K562 (cell line): ENCODE results near the gene CCNC. TPM values are rescaled to one million over a fixed set of nuclear protein-coding genes. Genes with fewer than 3 reads are reported as not detected.
A peak's percentile ranks its signal among the peaks of the same experiment; 100 is the strongest.

Experiments
- ATAC-seq: fragments of 200-7000 bp; cut with Tn5 transposase; 3 replicates; pipeline ENCODE4 v1.9.1; 2020; ENCODE audit warnings: moderate library complexity
- BruUV-seq: library from RNA; stranded (reverse); fragments of 400-500 nt; replicated peaks from 2 replicates; lab custom pipeline; 2021; lab: Mats Ljungman, UMichigan
- CTCF ChIA-PET: fragments of 300-600 bp; formaldehyde crosslinking; extraction: SDS; loops from one replicate; lab custom pipeline; 2021; ENCODE audit warnings: low intra/inter-chr PET ratio; lab: Yijun Ruan, JAX
- POLR2A ChIA-PET: fragments of 300-600, 350-650 bp; sonication (Branson Sonifier 250); formaldehyde crosslinking; extraction: SDS; loops from one replicate; lab custom pipeline; 2021; ENCODE audit warnings: antibody characterized with exemption, inconsistent platforms; lab: Yijun Ruan, JAX
- DNase-seq, 4 experiments: peaks; one replicate each; pipeline versions ENCODE4 v3.0.0 to v3.0.0-alpha.2; 2011 to 2018; ENCODE audit warnings: low spot score in 3 of 4, mixed read lengths in 3 of 4; ENCODE audit errors: extremely low read depth in 1 of 4
- FAIRE-seq: peaks from 2 replicates; lab custom pipeline; 2011; peaks lifted over from hg19 to GRCh38; lab: Jason Lieb, UNC
- H2AFZ ChIP-seq: 2 replicates; pipeline ENCODE4 v1.6.0; 2011; ENCODE audit warnings: low read depth, low read length, control low read depth, inconsistent platforms
- H3K27ac ChIP-seq: fragments of 200-600 bp; 3 replicates; pipeline ENCODE4 v1.8.0; 2011; ENCODE audit warnings: low read depth, mild to moderate bottlenecking, control low read depth, inconsistent platforms, low read length, moderate library complexity, mixed read lengths; ENCODE audit errors: extremely low read depth
- H3K27me3 ChIP-seq, 2 experiments: fragments of 300-600 bp in 1 of 2; 2 replicates in 1 of 2; 3 replicates in 1 of 2; pipeline versions ENCODE4 v1.6.0 to v1.8.0; 2011; ENCODE audit warnings: inconsistent platforms in 2 of 2, low read length in 2 of 2, mild to moderate bottlenecking in 1 of 2, mixed read lengths in 1 of 2, moderate library complexity in 1 of 2; ENCODE audit not compliant: control insufficient read depth in 2 of 2, insufficient read depth in 2 of 2
- H3K36me3 ChIP-seq: fragments of 300-600 bp; 3 replicates; pipeline ENCODE4 v1.8.0; 2011; ENCODE audit warnings: mild to moderate bottlenecking, low read length, inconsistent platforms; ENCODE audit not compliant: control insufficient read depth, insufficient read depth
- H3K4me1 ChIP-seq, 2 experiments: fragments of 200-600 bp in 1 of 2; replicated peaks in 1 of 2; 2 replicates in 1 of 2; 3 replicates in 1 of 2; pipeline versions ENCODE4 v1.5.1 to v1.8.0; 2011; ENCODE audit warnings: inconsistent platforms in 2 of 2, low read length in 2 of 2, mild to moderate bottlenecking in 1 of 2, mixed read lengths in 1 of 2, moderate library complexity in 1 of 2; ENCODE audit not compliant: control insufficient read depth in 2 of 2, insufficient read depth in 2 of 2
- H3K4me2 ChIP-seq: 2 replicates; pipeline ENCODE4 v1.6.1; 2011; ENCODE audit warnings: low read length, control low read depth, inconsistent platforms, mixed read lengths; ENCODE audit not compliant: insufficient read depth
- H3K4me3 ChIP-seq: fragments of 200-600 bp; sonication (generic), shearing (Covaris generic); 2 replicates; pipeline ENCODE4 v1.5.1; 2016; ENCODE audit warnings: control low read depth, inconsistent platforms
- H3K79me2 ChIP-seq: fragments of 200-600 bp; 3 replicates; pipeline ENCODE4 v1.8.0; 2011; ENCODE audit warnings: low read length, inconsistent platforms; ENCODE audit not compliant: control insufficient read depth, insufficient read depth
- H3K9ac ChIP-seq, 2 experiments: 2 replicates each; pipeline versions ENCODE4 v1.6.0 to v1.6.1; 2011; ENCODE audit warnings: low read depth in 2 of 2, low read length in 2 of 2, control low read depth in 1 of 2, inconsistent platforms in 1 of 2, mild to moderate bottlenecking in 1 of 2, mixed read lengths in 1 of 2; ENCODE audit not compliant: insufficient read depth in 1 of 2
- H3K9me1 ChIP-seq: one replicate; pipeline ENCODE4 v1.6.0; 2011; ENCODE audit warnings: inconsistent platforms, mild to moderate bottlenecking, low read length, moderate library complexity; ENCODE audit not compliant: control insufficient read depth, insufficient read depth
- H3K9me3 ChIP-seq: replicated peaks from 2 replicates; pipeline ENCODE4 v1.5.1; 2011; ENCODE audit warnings: low read depth, low read length, inconsistent platforms; ENCODE audit not compliant: control insufficient read depth, insufficient read depth
- H4K20me1 ChIP-seq: replicated peaks from 2 replicates; pipeline ENCODE4 v1.6.1; 2011; ENCODE audit warnings: low read length, inconsistent platforms, mixed read lengths; ENCODE audit not compliant: control insufficient read depth, insufficient read depth
- ATF3 ChIP-seq, 2 experiments: fragments of 450-650 bp in 1 of 2; sonication (generic) in 1 of 2; formaldehyde crosslinking in 1 of 2; IDR thresholded peaks in 1 of 2; conservative IDR thresholded peaks in 1 of 2; 2 replicates each; pipeline versions ENCODE4 v1.6.1 to v1.8.1; 2016 to 2023; ENCODE audit warnings: mild to moderate bottlenecking in 2 of 2, moderate library complexity in 2 of 2, inconsistent platforms in 1 of 2, missing genetic modification reagents in 1 of 2
- CC2D1A ChIP-seq: fragments of 450-650 bp; IDR thresholded peaks from 2 replicates; pipeline ENCODE4 v1.6.1; 2017; ENCODE audit warnings: mild to moderate bottlenecking
- CEBPB ChIP-seq: fragments of 450-650 bp; IDR thresholded peaks from 2 replicates; pipeline ENCODE4 v1.6.1; 2016; ENCODE audit warnings: missing genetic modification characterization, missing compliant biosample characterization
- HMBOX1 ChIP-seq: sonication (generic); IDR thresholded peaks from 2 replicates; pipeline ENCODE4 v1.6.1; 2016
- NCOA2 ChIP-seq, 2 experiments: fragments of 450-650 bp; IDR thresholded peaks; 2 replicates each; pipeline ENCODE4 v1.6.1; 2018; ENCODE audit warnings: mild to moderate bottlenecking in 2 of 2, moderate library complexity in 1 of 2; ENCODE audit not compliant: partially characterized antibody in 2 of 2
- SLC30A9 ChIP-seq: fragments of 250-450 bp; sonication (Bioruptor Pico); IDR thresholded peaks from 2 replicates; pipeline ENCODE4 v1.8.0; 2022; ENCODE audit warnings: mild to moderate bottlenecking, moderate library complexity
- TAL1 ChIP-seq: fragments of 450-650 bp; IDR thresholded peaks from 2 replicates; pipeline ENCODE4 v1.6.1; 2016; ENCODE audit warnings: mild to moderate bottlenecking
- ZNF146 ChIP-seq: IDR thresholded peaks from one replicate; pipeline ENCODE4 v1.6.1; 2018; ENCODE audit warnings: missing compliant biosample characterization; ENCODE audit not compliant: unreplicated experiment
- ZNF518B ChIP-seq: fragments of 250-450 bp; sonication (Bioruptor Pico); IDR thresholded peaks from 2 replicates; pipeline ENCODE4 v1.5.0; 2021; ENCODE audit warnings: mild to moderate bottlenecking, moderate library complexity
- WGBS: fragments of 100-300 bp; shearing (Covaris generic); methylation state at CpG from one replicate; pipeline ENCODE4 v1.1.6; 2016; ENCODE audit warnings: low coverage, mixed read lengths; ENCODE audit not compliant: insufficient coverage; ENCODE audit errors: missing lambda C conversion rate; 5-methylcytosine and 5-hydroxymethylcytosine counted together
- in situ Hi-C: fragments of 300-500 bp; cut with MboI; formaldehyde crosslinking; loops from 4 replicates; pipeline ENCODE4 v1.15.0; 2018; ENCODE audit warnings: inconsistent platforms, mixed read lengths
- intact Hi-C: fragments of 100-400 bp; cut with micrococcal nuclease; formaldehyde crosslinking; loops from 2 replicates; pipeline ENCODE4 v1.14.2; 2022
- polyA plus RNA-seq, 8 experiments: library from polyadenylated mRNA; depleted of rRNA in 4 of 8; stranded (reverse) in 5 of 8; unstranded in 3 of 8; fragments of >200 nt; fragmentation: Nextera tagmentation in 2 of 8; fragmentation: Illumina TruSeq in 1 of 8; extraction: Ambion mirVana in 2 of 8; extraction: Trizol in 1 of 8; gene quantifications; 2 replicates each; pipeline versions ENCODE4 v1.2.1 to v1.2.3, GENCODE V29; 2011 to 2014; ENCODE audit warnings: inconsistent platforms in 1 of 8, missing spikeins in 1 of 8
- total RNA-seq, 7 experiments: library from RNA; depleted of rRNA in 6 of 7; stranded (reverse); fragments of >200 nt in 6 of 7; fragmentation: Illumina TruSeq in 2 of 7; extraction: Trizol in 2 of 7; gene quantifications; 2 replicates each; pipeline versions ENCODE4 v1.2.1 to v1.2.3, GENCODE V29; 2011 to 2021; ENCODE audit warnings: low replicate concordance in 1 of 7

Gene CCNC
- total and polyA plus RNA-seq, 9 of the 15 experiments (the other 6 are each of a cell fraction or from before 2014, with no cell fraction given): 68.7 to 177 (median 99.6) TPM

- TF ChIP-seq ZNF518B (no peak), SLC30A9 (CRISPR knock-in tag) (no peak), NCOA2 (IDR thresholded peaks at IDR 0.05; ENCODE audit: partially characterized antibody in 2 of 2) (no peak), HMBOX1 (no peak), ZNF146 (CRISPR knock-in tag) (no peak), TAL1 (no peak)
- TF ChIP-seq, all 486 proteins: peak for 0
These were observed 37.8 kb downstream of the CCNC start (continued) for GRCh38 chr6:99530627-99531026.

- H3K27ac ChIP-seq: no peak overlapping the region
- TF ChIP-seq ATF3 (IDR thresholded peaks at IDR 0.05) (0 out of 2 replicates have a peak, but pooled peaks have one; percentile 28), ATF3 (CRISPR knock-in tag; conservative IDR thresholded peaks at IDR 0.05) (no peak), CEBPB (peak; percentile 14; the same call in 1 of the 2 replicates), CC2D1A (no peak)
- H3K9ac ChIP-seq: no peak overlapping the region
- peaks cover 3% of the 10 kb centered on the region; the same call in 1 of the 3 replicates for H3K36me3 ChIP-seq
- ATAC-seq (no peak), DNase-seq (peak in 1 of 4 experiments; percentile 21), FAIRE-seq (no peak)
- H2AFZ ChIP-seq: no peak overlapping the region
- no TSS peak for BruUV-seq
- H4K20me1 ChIP-seq: no peaks in the 10 kb centered on the region
- peaks cover 2 to 9% of the 10 kb centered on the region in 2 experiments; a peak in 3 of 5 replicates for H3K4me1 ChIP-seq
- H3K4me3 ChIP-seq: no peak overlapping the region
- POLR2A ChIA-PET: interaction anchor here (0.8 to 3.0 kb wide), 4 partner anchors 8 to 19 kb away, joined by 3 to 11 read pairs (median 7); no protein-coding TSS in a partner anchor
- no peak overlapping the region for H3K4me2 ChIP-seq
- CTCF ChIA-PET: interaction anchor here (0.6 kb wide), 1 partner anchor 51 kb away, joined by 3 read pairs; no protein-coding TSS in a partner anchor
- peaks cover 20% of the 10 kb centered on the region; the same call in 2 of the 3 replicates for H3K79me2 ChIP-seq
- intact Hi-C loops: no loop called here
- H3K9me1 ChIP-seq: no peaks in the 10 kb centered on the region
- in situ Hi-C loops: no loop called here
- WGBS: 59% methylated on average over 4 of the region's 4 CpGs
- no peaks in the 10 kb centered on the region for H3K9me3 ChIP-seq
- H3K27me3 ChIP-seq: no peaks in the 10 kb centered on the region
These were observed 45.9 kb downstream of the CCNC start for GRCh38 chr6:99522531-99522930.
